ENCODE results near the gene CTBP1.

DNA sequence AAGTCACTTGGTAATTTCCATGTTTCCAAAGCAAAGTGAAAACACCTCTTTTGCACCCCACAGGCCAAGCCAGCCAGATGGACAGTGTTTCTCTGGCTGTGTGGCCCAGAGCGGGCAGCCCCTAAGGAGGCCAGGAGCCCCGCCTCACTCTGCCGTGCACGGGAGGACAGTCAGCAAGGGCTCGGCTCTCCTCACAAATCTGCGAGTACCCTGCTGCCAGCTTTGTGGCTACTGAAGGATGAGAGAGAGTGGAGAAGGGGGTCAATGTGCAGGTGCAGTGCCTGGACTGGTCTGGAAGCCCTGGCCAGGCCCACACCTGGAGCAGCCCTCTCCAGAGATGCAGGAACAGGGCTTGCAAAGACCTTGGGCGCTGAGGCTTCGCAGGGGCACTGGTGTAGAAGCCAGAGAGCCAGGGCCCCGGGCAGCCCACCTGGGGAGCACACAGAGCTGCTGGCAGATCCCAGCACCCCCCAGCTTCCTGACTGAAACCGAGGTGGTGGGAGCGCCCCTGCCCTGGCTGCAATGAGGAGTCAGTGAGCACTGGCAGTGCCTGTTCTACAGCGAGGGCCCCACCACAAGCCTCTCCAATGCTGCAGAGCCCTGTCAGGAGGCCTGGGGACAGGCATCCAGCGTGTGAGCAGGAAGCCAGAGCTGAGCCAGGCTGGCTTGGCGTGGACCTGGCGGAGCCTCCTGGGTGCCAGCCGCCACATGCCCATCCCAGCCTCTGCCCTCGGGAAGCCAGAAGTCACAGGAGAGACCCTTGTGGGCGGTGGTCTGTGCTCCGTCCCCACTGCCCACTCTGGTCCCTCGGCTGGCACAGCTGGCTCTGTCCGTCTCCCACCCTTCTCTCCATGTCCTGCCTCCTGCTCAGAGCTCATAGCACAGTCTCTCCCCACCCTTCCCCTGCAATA is 80.5 kb downstream of the CTBP1 start:
- no peak for TF ChIP-seq EZH2 (IDR thresholded peaks at IDR 0.05; ENCODE audit: low read depth)
- TF ChIP-seq, protein P1, sequence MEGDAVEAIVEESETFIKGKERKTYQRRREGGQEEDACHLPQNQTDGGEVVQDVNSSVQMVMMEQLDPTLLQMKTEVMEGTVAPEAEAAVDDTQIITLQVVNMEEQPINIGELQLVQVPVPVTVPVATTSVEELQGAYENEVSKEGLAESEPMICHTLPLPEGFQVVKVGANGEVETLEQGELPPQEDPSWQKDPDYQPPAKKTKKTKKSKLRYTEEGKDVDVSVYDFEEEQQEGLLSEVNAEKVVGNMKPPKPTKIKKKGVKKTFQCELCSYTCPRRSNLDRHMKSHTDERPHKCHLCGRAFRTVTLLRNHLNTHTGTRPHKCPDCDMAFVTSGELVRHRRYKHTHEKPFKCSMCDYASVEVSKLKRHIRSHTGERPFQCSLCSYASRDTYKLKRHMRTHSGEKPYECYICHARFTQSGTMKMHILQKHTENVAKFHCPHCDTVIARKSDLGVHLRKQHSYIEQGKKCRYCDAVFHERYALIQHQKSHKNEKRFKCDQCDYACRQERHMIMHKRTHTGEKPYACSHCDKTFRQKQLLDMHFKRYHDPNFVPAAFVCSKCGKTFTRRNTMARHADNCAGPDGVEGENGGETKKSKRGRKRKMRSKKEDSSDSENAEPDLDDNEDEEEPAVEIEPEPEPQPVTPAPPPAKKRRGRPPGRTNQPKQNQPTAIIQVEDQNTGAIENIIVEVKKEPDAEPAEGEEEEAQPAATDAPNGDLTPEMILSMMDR (conservative IDR thresholded peaks at IDR 0.05): no peak
